ENCODE measurements around the gene ARHGAP10. TPM values are rescaled to one million over a fixed set of nuclear protein-coding genes. Genes with fewer than 3 reads are reported as not detected.

ARHGAP10 gene
- total and polyA plus RNA-seq, 2 donors: 71.3 to 76.7 TPM

- DNase-seq (ENCODE audit: extremely low spot score): no peak
- Histone ChIP-seq H3K4me1 (ENCODE audit: insufficient read depth) (no peaks in the 10 kb centered on the region), H3K4me3 (ENCODE audit: low read depth, low read length) (no peak overlapping the region), H3K36me3 (ENCODE audit: insufficient read depth) (no peaks in the 10 kb centered on the region), H3K27ac (ENCODE audit: low read depth) (no peak overlapping the region)
- 80% methylated on average over 5 of the region's 5 CpGs for WGBS
Observed at GRCh38 chr4:147968641-147969040, 236.8 kb downstream of the ARHGAP10 start.

DNA sequence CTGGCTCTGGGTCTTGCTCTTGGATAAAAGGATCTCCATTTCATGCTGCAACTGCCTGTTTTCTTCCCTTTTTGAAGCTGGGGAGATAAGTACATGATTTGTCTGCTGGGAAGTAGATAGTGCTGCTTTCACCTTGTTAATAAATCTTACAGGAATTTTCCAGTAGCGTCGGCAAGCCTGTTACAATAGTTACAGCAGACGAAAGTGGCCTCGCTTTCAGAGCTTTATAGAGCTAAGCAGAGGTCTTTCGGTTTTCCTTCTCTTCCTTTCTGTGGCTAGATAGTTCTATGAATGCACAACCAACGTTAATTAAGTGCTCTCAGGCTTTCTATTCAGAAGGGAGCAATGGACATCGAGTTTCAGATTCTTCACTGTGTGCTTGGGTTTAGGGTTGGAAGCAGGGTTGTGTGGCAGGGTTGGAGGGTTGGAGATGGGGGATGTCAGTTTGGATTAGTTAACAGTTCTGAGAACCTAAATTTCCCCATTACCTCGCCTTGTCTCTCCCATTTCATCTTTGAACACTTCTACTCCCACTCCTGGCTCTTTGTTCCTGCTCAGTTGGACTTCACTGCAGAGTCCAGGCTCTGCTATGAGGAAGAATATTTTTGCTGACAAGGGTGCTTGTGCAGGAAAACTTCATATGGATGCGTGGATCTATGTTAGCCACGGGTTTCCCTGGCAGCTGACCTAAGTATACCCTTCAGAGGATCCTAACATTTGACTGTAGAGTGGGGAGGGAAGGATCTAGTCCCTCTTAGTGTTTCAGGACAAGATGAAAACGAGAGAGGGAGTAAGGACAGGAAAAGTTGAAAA lies 237.9 kb downstream of the ARHGAP10 start:
- H3K4me3 ChIP-seq (ENCODE audit: low read depth, low read length): no peak overlapping the region
- no peaks in the 10 kb centered on the region for H3K4me1 ChIP-seq (ENCODE audit: insufficient read depth)
- no peak overlapping the region for H3K27ac ChIP-seq (ENCODE audit: low read depth)

DNA sequence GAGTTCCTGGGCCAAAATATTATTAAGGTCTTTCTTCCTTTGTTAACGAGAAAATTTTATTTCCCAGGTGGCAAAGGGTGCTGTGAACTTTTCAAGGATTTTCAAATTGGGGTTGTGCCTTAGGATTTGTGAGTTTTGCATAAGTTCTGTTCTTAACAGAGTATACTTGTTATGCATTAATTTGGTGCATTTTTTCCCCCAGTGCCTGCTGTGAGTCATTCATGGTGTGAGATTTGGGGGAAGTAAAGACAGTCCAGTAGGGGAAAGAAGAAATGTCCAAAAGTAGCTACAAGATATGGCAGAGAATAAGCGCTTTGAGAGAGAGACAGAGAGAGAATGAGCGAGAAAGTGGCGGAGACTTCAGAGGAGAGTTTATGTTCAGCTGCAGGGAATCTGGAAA lies 239.2 kb downstream of the ARHGAP10 start:
- Histone ChIP-seq H3K36me3 (ENCODE audit: insufficient read depth) (no peaks in the 10 kb centered on the region), H3K4me1 (ENCODE audit: insufficient read depth) (no peaks in the 10 kb centered on the region), H3K27ac (ENCODE audit: low read depth) (no peak overlapping the region), H3K4me3 (ENCODE audit: low read depth, low read length) (no peak overlapping the region)
- 97% methylated on average over 4 of the region's 4 CpGs for WGBS
- DNase-seq (ENCODE audit: extremely low spot score): no peak

More for the DNA sequence above, 237.9 kb downstream of the ARHGAP10 start:
- no peak for DNase-seq (ENCODE audit: extremely low spot score)
- WGBS: 63% methylated on average over 11 of the region's 11 CpGs
- no peaks in the 10 kb centered on the region for H3K36me3 ChIP-seq (ENCODE audit: insufficient read depth)

- Histone ChIP-seq H3K4me3 (ENCODE audit: low read depth, low read length) (no peak overlapping the region), H3K27ac (ENCODE audit: low read depth) (no peak overlapping the region), H3K4me1 (ENCODE audit: insufficient read depth) (no peaks in the 10 kb centered on the region), H3K36me3 (ENCODE audit: insufficient read depth) (no peaks in the 10 kb centered on the region)
- DNase-seq (ENCODE audit: extremely low spot score): no peak
- 81% methylated on average over 3 of the region's 3 CpGs for WGBS
Observed at GRCh38 chr4:147975325-147975724, 243.4 kb downstream of the ARHGAP10 start.

GRCh38 chr4:147975933-147976928 lies 244.3 kb downstream of the ARHGAP10 start:
- WGBS: 62% methylated on average over 2 of the region's 2 CpGs
- H3K27ac ChIP-seq (ENCODE audit: low read depth): no peak overlapping the region
- no peak overlapping the region for H3K4me3 ChIP-seq (ENCODE audit: low read depth, low read length)
- H3K4me1 ChIP-seq (ENCODE audit: insufficient read depth): no peaks in the 10 kb centered on the region
- DNase-seq (ENCODE audit: extremely low spot score): no peak
- no peaks in the 10 kb centered on the region for H3K36me3 ChIP-seq (ENCODE audit: insufficient read depth)

- 75% methylated on average over 3 of the region's 3 CpGs for WGBS
- Histone ChIP-seq H3K4me1 (ENCODE audit: insufficient read depth) (no peaks in the 10 kb centered on the region), H3K36me3 (ENCODE audit: insufficient read depth) (no peaks in the 10 kb centered on the region), H3K27ac (ENCODE audit: low read depth) (no peak overlapping the region), H3K4me3 (ENCODE audit: low read depth, low read length) (no peak overlapping the region)
- DNase-seq (ENCODE audit: extremely low spot score): no peak
Observed at GRCh38 chr4:147980586-147980985, 248.7 kb downstream of the ARHGAP10 start.

DNA sequence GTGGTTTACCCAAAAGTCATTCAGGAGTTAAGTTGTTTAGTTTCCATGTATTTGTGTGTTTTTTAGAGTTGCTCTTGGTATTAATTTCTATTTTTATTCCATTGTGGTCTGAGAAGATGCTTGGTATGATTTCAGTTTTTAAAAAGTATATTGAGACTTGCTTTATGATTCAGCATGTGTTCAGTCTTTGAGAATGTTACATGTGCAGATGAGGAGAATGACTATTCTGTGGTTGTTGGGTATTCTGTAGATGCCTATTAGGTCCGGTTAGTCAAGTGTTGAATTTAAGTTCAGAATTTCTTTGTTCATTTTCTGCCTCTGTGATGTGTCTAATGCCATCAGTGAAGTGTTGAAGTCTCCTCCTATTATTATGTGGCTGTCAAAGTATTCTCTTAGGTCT lies 249.4 kb downstream of the ARHGAP10 start:
- Histone ChIP-seq H3K27ac (ENCODE audit: low read depth) (no peak overlapping the region), H3K4me1 (ENCODE audit: insufficient read depth) (no peaks in the 10 kb centered on the region), H3K36me3 (ENCODE audit: insufficient read depth) (no peaks in the 10 kb centered on the region), H3K4me3 (ENCODE audit: low read depth, low read length) (no peak overlapping the region)
- no peak for DNase-seq (ENCODE audit: extremely low spot score)
- 95% methylated on average over 1 of the region's 1 CpG for WGBS

DNA sequence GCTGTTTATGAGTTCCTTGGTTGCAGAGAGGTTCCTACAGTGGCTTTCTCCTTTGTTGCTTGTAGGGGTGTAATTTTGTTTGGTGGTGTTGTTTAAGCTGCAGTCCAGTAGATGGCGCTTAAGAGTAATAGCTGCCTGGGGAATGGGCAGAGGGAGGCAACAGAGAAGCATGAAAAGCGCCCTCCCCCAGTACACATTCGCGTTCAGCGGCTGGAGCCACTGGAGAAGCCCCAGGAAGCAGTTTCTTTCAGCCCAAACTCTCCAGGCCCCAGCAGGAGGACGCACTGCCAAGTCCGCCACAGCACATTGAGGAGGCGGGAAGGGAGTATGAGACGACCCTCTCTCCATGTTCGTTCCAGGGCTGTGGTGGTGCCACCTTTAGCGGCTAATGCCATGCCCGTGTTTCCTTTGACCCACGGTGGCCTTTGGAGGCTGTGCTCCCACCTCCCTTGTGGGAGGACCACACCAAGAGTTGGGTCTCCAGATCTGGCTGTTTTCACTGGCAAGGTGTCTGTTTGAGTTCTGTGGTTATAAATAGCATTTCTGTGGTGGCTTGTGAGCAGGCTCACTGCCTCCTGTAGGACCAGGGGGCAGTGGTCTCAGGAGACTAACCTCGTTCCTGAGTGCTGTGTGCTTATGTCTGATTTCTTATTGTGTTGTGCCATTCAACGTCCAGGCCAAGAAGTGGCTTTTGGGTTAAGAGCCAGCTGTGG lies 252.3 kb downstream of the ARHGAP10 start:
- H3K27ac ChIP-seq (ENCODE audit: low read depth): no peak overlapping the region

GRCh38 chr4:147984778-147985138 lies 252.9 kb downstream of the ARHGAP10 start:
- WGBS: 97% methylated on average over 2 of the region's 2 CpGs
- DNase-seq (ENCODE audit: extremely low spot score): no peak
- no peaks in the 10 kb centered on the region for H3K36me3 ChIP-seq (ENCODE audit: insufficient read depth)
- H3K4me3 ChIP-seq (ENCODE audit: low read depth, low read length): no peak overlapping the region
- H3K4me1 ChIP-seq (ENCODE audit: insufficient read depth): no peaks in the 10 kb centered on the region
- no peak overlapping the region for H3K27ac ChIP-seq (ENCODE audit: low read depth)

More for the DNA sequence above, 252.3 kb downstream of the ARHGAP10 start:
- no peak for DNase-seq (ENCODE audit: extremely low spot score)
- 78% methylated on average over 15 of the region's 15 CpGs for WGBS
- Histone ChIP-seq H3K4me3 (ENCODE audit: low read depth, low read length) (no peak overlapping the region), H3K4me1 (ENCODE audit: insufficient read depth) (no peaks in the 10 kb centered on the region), H3K36me3 (ENCODE audit: insufficient read depth) (no peaks in the 10 kb centered on the region)

GRCh38 chr4:147985376-147985775 lies 253.5 kb downstream of the ARHGAP10 start:
- no peak overlapping the region for H3K27ac ChIP-seq (ENCODE audit: low read depth)
- H3K36me3 ChIP-seq (ENCODE audit: insufficient read depth): no peaks in the 10 kb centered on the region
- no peaks in the 10 kb centered on the region for H3K4me1 ChIP-seq (ENCODE audit: insufficient read depth)
- H3K4me3 ChIP-seq (ENCODE audit: low read depth, low read length): no peak overlapping the region
- DNase-seq (ENCODE audit: extremely low spot score): no peak
- 91% methylated on average over 3 of the region's 3 CpGs for WGBS

DNA sequence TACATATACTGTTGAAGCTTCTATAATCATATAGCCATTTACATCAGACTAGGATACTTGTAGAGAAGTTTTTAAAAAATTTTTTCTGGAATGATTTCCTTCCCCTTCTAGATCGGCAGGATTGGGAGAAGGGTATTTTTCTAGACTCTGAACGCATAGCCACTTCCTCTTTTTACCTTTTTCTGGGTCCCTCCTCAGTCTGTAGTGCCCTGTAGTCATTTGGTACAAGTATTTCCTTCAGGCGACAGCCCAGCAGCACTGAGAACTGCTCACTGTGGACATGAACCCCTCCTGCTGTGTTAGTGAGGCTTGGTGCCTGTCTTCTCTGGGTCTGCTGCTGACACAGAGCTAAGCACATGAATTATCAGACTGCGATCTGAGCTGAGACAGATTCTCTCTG lies 255.4 kb downstream of the ARHGAP10 start:
- 82% methylated on average over 4 of the region's 4 CpGs for WGBS
- no peak overlapping the region for H3K4me3 ChIP-seq (ENCODE audit: low read depth, low read length)
- no peaks in the 10 kb centered on the region for H3K36me3 ChIP-seq (ENCODE audit: insufficient read depth)
- no peak for DNase-seq (ENCODE audit: extremely low spot score)
- no peak overlapping the region for H3K27ac ChIP-seq (ENCODE audit: low read depth)
- H3K4me1 ChIP-seq (ENCODE audit: insufficient read depth): no peaks in the 10 kb centered on the region

DNA sequence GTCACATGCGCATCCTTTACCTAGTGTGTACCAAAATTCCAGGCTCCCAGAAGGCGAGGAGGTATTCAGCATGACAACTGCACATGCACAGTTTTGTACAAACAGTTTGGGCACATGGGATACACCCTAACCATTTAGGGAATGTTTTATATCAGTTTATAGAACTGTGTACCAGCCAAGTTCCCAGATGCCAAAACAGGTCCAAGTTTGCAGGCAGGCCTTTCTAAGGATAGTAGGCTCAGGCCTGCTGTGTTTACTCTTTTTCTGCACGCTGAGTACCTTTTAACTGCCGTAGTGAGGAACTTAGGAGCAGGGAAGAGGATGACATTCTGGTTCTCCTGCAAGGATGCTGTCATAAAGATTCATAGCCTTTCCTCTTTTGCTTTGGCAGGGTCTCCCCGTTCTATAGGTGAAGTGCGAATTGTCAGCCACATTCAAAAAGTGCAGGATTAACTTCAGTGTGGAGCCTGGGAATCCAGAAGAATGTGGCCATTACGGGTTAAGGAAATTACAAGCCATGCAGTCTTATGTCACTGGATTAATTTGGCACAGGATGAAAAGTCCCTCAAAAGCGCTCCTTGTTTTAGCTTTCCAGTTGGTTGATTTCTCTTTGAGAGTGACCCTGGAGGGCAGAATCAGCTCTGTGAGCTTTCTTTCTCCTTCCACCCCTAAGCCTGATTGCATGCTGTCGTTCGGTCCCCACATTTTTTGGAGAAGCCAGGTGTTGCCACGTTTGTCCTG lies 259.8 kb downstream of the ARHGAP10 start:
- Histone ChIP-seq H3K36me3 (ENCODE audit: insufficient read depth) (no peaks in the 10 kb centered on the region), H3K27ac (ENCODE audit: low read depth) (no peak overlapping the region), H3K4me1 (ENCODE audit: insufficient read depth) (no peaks in the 10 kb centered on the region), H3K4me3 (ENCODE audit: low read depth, low read length) (no peak overlapping the region)
- DNase-seq (ENCODE audit: extremely low spot score): no peak
- 54% methylated on average over 11 of the region's 11 CpGs for WGBS

GRCh38 chr4:147994076-147994475 lies 262.2 kb downstream of the ARHGAP10 start:
- 38% methylated on average over 3 of the region's 3 CpGs for WGBS
- no peak overlapping the region for H3K4me3 ChIP-seq (ENCODE audit: low read depth, low read length)
- no peaks in the 10 kb centered on the region for H3K36me3 ChIP-seq (ENCODE audit: insufficient read depth)
- no peak for DNase-seq (ENCODE audit: extremely low spot score)
- H3K27ac ChIP-seq (ENCODE audit: low read depth): no peak overlapping the region
- H3K4me1 ChIP-seq (ENCODE audit: insufficient read depth): no peaks in the 10 kb centered on the region
